ENCODE results near the gene QRFP.

The QRFP gene

GRCh38 chr9:130900701-130901497, 4.3 kb upstream of the QRFP start:
- TF ChIP-seq EZH2phosphoT487 (conservative IDR thresholded peaks at IDR 0.05; ENCODE audit: low read length) (no peak), CTCF (IDR thresholded peaks at IDR 0.05; ENCODE audit: insufficient read depth, low read length, poor library complexity, severe bottlenecking) (no peak)
- H3K9me2 ChIP-seq (replicated peaks; ENCODE audit: insufficient read depth, low read length) = no peaks in the 10 kb centered on the region
- no peaks in the 10 kb centered on the region for H3K9me3 ChIP-seq (ENCODE audit: insufficient read depth, low read length)
- no peaks in the 10 kb centered on the region for H3K27me3 ChIP-seq (ENCODE audit: low read length)
- H3K36me3 ChIP-seq (ENCODE audit: low read length) = no peaks in the 10 kb centered on the region
- H4K20me1 ChIP-seq (ENCODE audit: low read depth, low read length) = no peaks in the 10 kb centered on the region
- no peaks in the 10 kb centered on the region for H3K79me2 ChIP-seq (ENCODE audit: insufficient read depth, low read length)
- no peak overlapping the region for H3K4me3 ChIP-seq (ENCODE audit: insufficient read depth, low read length, poor library complexity, severe bottlenecking)
- H3K4me2 ChIP-seq (ENCODE audit: low read depth, low read length, poor library complexity, severe bottlenecking) = no peak overlapping the region
- H3K9ac ChIP-seq (ENCODE audit: low read length) = no peak overlapping the region
- H3K27ac ChIP-seq (ENCODE audit: low read depth, low read length) = no peak overlapping the region
- no peak overlapping the region for H2AFZ ChIP-seq (ENCODE audit: low read depth, low read length, severe bottlenecking)
- H3F3A ChIP-seq (ENCODE audit: insufficient read depth) = no peaks in the 10 kb centered on the region

- Histone ChIP-seq H2AFZ (ENCODE audit: low read depth, low read length, severe bottlenecking) (no peak overlapping the region), H3K4me3 (ENCODE audit: insufficient read depth, low read length, poor library complexity, severe bottlenecking) (no peak overlapping the region), H3F3A (ENCODE audit: insufficient read depth) (no peaks in the 10 kb centered on the region), H3K9me3 (ENCODE audit: insufficient read depth, low read length) (no peaks in the 10 kb centered on the region), H3K9ac (ENCODE audit: low read length) (no peak overlapping the region), H3K79me2 (ENCODE audit: insufficient read depth, low read length) (no peaks in the 10 kb centered on the region), H3K27me3 (ENCODE audit: low read length) (no peaks in the 10 kb centered on the region), H3K27ac (ENCODE audit: low read depth, low read length) (no peak overlapping the region), H3K4me2 (ENCODE audit: low read depth, low read length, poor library complexity, severe bottlenecking) (no peak overlapping the region), H4K20me1 (ENCODE audit: low read depth, low read length) (no peaks in the 10 kb centered on the region), H3K9me2 (replicated peaks; ENCODE audit: insufficient read depth, low read length) (no peaks in the 10 kb centered on the region), H3K36me3 (ENCODE audit: low read length) (no peaks in the 10 kb centered on the region)
- no peak for TF ChIP-seq CTCF (IDR thresholded peaks at IDR 0.05; ENCODE audit: insufficient read depth, low read length, poor library complexity, severe bottlenecking)
- no peak for TF ChIP-seq EZH2phosphoT487 (conservative IDR thresholded peaks at IDR 0.05; ENCODE audit: low read length)
These were observed 2.6 kb upstream of the QRFP start for GRCh38 chr9:130899051-130899748.

- no peaks in the 10 kb centered on the region for H3K27me3 ChIP-seq (ENCODE audit: low read length)
- H3K27ac ChIP-seq (ENCODE audit: low read depth, low read length) = no peak overlapping the region
- H4K20me1 ChIP-seq (ENCODE audit: low read depth, low read length) = no peaks in the 10 kb centered on the region
- H2AFZ ChIP-seq (ENCODE audit: low read depth, low read length, severe bottlenecking) = no peak overlapping the region
- no peak overlapping the region for H3K9ac ChIP-seq (ENCODE audit: low read length)
- no peaks in the 10 kb centered on the region for H3F3A ChIP-seq (ENCODE audit: insufficient read depth)
- no peaks in the 10 kb centered on the region for H3K79me2 ChIP-seq (ENCODE audit: insufficient read depth, low read length)
- no peaks in the 10 kb centered on the region for H3K36me3 ChIP-seq (ENCODE audit: low read length)
- no peaks in the 10 kb centered on the region for H3K9me3 ChIP-seq (ENCODE audit: insufficient read depth, low read length)
- H3K9me2 ChIP-seq (replicated peaks; ENCODE audit: insufficient read depth, low read length) = no peaks in the 10 kb centered on the region
- no peak overlapping the region for H3K4me3 ChIP-seq (ENCODE audit: insufficient read depth, low read length, poor library complexity, severe bottlenecking)
- no peak for TF ChIP-seq CTCF (IDR thresholded peaks at IDR 0.05; ENCODE audit: insufficient read depth, low read length, poor library complexity, severe bottlenecking)
- no peak for TF ChIP-seq EZH2phosphoT487 (conservative IDR thresholded peaks at IDR 0.05; ENCODE audit: low read length)
- H3K4me2 ChIP-seq (ENCODE audit: low read depth, low read length, poor library complexity, severe bottlenecking) = no peak overlapping the region
These were observed 1.9 kb upstream of the QRFP start for GRCh38 chr9:130898552-130898852.

Data from SU-DHL-6 (cell line).